Measurements from ENCODE around the gene HCFC1R1.
"Not testable (repeated sequence)": the region's sequence is repeated elsewhere in the genome, so short reads cannot be mapped to it uniquely, and the experiment has no call there.

The HCFC1R1 gene

DNA sequence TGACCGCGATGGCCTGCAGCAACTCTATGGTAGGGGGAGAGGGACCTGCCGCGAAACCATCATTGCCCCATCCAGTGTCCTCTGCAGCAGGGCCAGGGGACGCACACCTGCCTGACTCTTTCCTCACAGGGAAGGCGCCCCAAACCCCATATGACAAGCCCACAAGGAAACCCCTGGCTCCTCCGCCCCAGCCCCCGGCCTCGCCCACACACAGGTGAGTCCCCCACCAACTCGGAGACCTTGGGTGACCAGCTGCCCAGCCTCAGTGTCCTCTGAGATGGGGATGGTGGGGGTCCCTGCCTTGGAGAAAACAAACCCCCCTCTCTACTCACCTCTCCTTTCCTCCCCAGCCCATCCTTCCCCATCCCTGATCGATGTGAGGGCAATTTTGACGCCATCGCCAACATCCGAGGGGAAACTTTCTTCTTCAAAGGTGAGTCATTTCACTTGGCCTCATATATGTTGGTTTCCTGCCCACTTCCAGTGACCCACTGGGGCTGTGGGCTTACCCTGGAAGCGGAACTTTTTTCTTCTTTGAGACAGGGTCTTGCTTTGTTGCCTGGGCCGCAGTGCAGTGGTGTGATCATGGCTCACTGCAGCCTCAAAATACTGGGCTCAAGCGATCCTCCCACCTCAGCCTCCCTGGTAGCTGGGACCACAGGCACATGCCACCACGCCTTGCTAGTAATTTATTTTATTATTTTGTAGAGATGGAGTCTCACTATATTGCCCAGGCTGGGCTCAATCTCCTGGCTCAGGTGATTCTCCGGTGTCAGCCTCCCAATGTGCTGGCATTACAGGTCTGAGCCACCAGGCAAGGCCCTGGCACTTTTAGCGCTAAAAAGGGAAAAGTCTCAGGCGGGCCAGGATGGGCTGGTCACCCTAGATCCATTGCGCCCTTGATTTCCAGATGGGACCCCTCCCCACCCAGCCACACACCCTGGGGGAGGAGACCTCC lies 33.7 kb upstream of the HCFC1R1 start:
- in situ Hi-C loops (cut with MboI; ENCODE audit: low sequenced_read_pairs): no loop called here

DNA sequence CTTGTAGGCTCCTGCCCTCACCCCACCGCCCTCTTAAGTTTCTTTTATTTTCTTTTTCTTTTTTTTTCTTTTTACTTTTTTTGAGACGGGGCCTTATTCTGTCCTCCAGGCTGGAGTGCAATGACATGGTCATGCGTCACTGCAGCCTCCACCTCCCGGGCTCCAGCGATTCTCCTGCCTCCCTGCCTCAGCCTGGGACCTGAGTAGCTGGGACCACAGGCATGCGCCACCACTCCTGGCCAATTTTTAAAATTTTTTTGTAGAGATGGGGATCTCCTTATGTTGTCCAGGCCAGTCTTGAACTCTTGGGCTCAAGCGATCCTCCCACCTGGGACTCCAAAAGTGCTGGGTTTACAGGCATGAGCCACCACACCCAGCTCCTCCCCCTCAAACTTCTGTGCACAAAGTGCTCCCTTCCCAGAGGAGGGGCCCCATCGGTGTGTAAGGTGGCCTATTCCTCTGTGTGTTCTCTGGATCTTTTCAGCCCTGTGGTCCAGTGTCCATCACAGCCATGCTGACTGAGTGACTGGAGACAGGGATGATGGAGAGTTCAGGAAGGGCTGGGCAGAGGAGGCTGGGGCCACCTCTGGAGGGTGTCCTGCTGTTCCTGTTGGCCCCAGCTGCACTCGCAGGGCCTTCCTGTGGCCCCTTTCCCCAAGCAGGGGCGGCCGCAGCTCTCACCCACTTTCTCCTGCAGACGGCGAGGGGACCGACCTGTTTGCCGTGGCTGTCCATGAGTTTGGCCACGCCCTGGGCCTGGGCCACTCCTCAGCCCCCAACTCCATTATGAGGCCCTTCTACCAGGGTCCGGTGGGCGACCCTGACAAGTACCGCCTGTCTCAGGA lies 32.8 kb upstream of the HCFC1R1 start:
- in situ Hi-C loops (cut with MboI; ENCODE audit: low sequenced_read_pairs): no loop called here

DNA sequence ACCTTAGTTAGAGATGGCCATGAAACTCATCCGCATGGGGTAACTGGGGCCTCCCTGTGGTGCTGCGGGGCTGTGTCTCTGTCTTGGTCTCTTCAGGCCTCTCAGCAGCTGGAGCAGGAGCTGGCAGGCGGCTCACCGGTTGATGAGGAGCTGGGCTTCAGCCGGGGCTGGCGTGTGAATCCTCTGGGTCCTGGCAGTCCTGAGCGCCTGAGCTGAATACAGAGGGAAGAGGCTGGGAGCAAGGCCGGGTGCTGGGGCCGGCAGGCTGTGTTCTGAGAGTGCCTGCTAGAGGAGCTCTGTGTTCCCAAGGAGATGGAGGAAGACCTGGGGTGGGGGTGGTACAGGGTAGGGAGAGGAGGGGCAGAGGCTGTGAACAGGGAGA lies 32.0 kb upstream of the HCFC1R1 start:
- in situ Hi-C loops (cut with MboI; ENCODE audit: low sequenced_read_pairs): not testable (repeated sequence)

DNA sequence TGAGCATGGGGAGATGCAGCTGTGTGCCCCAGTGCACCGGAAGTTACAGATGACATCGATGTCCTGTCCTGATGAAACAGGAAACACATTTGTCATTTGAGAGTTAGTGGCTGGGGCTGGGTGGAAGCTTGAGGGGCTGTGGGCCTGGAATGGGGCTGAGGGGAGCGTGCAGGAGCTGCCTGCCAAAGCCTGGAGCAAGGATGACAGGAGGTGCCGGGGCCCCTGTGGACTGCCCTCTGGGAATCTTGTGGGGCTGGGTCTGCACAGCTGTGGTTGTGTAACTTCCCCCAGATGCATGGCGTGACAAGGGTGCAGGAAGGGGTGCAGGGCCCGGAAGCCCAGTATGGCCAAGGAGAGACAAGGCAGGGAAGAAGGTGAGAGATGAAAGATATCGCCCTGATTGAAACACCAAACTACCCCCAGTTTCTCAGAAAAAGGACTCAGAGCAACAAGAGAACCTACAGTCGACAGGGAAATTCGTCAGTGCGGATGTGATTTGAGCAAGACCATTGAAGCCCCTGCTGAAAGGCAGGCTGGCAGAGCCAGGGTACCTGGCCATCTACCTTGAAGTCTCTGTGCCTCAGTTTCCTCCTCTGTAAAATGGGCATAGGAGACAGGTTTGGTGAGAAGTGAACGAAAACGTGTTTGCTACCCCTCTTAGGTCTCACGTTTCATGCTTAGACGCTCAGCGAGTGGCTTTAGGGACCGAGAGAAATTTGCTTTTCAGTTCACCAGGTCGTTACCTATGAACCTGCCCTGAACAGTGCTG lies 31.4 kb upstream of the HCFC1R1 start:
- in situ Hi-C loops (cut with MboI; ENCODE audit: low sequenced_read_pairs): no loop called here

DNA sequence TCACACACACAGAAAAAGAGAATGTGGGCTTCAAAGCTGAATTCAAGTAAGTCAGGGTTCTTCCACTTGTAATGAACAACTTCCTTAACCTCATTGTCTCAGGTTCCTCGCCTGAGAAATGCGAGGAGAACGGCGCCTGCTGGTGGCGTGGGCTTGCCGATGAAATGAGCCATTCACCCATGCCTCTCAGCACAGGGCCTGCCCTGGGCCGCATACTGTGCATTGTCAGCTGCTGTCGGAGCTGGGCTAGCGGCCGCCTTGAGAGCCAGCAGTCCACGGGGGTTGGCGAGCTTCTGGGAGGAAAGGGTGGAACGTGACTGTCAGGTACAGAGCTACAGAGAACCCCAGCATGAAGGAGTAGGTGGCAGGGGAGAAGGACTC lies 29.6 kb upstream of the HCFC1R1 start:
- in situ Hi-C loops (cut with MboI; ENCODE audit: low sequenced_read_pairs): not testable (repeated sequence)

DNA sequence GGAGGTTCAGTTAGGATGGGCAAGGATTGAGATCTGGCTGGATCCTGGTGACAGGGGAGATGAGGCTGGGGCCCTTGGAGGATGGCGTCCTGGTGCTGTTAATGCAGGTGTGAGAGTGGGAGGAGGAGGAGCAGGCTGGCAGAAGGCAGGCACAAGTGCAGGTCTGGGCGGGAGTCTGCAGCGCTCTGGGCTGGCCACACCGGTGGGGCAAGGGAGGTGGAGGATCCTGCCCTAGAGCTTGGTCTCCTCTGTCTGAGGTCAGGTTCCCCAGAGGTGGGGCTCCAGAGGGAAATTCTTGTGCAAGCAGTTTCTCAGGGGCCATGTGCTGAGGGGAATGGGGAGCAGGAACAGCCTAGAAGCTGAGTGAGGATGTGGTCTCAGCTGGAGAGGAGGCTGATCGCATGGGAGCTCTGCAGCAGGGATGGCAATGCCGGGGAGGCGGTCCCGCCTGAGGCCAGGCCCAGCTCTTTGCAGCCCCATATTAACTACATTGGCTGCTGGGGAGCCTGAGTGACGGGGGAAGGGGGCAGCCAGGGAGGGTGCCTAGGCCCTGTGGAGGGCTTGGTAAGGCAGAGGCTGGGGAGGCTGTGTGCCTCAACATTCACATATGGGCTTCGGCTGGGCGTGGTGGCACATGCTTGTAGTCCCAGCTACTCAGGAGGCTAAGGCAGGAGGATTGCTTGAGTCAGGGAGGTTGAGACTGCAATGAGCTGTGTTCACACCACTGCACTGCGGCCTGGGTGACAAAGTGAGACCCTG lies 29.0 kb upstream of the HCFC1R1 start:
- in situ Hi-C loops (cut with MboI; ENCODE audit: low sequenced_read_pairs): not testable (repeated sequence)

DNA sequence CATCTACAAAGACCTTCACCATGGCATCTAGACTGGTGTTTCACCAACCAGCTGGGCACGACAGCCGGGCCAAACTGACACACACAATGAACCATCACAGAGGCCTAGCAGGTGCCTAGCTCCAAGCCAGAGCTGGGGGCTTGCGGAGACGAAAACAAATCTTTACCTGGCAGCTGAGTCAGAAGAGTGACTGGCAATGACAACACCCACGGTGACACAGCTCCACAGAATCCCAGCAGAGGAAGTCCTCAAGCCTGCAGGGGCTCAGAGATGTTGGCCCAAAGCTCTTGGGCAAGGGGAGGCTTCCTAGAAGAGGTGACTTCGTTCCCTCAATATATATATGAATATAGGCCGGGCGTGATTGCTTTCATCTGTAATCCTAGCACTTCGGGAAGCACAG lies 27.8 kb upstream of the HCFC1R1 start:
- in situ Hi-C loops (cut with MboI; ENCODE audit: low sequenced_read_pairs): no loop called here

DNA sequence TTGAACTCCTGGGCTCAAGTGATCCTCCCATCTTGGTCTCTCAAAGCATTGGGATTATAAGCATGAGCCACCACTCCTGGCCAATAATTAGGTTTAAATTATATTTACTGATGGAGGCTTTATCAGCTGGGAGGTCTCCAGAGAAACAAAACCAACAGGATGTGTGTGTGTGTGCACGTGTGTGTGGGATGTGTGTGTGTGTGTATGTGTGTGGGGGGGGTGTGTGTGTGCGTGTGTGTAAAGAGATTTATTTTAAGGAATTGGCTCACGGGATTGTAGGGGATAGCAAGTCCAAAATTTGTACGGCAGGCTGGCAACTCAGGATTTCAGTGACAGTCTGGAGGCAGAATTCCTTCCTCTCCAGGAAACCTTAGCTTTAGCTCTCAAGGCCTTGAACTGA lies 27.3 kb upstream of the HCFC1R1 start:
- in situ Hi-C loops (cut with MboI; ENCODE audit: low sequenced_read_pairs): no loop called here

DNA sequence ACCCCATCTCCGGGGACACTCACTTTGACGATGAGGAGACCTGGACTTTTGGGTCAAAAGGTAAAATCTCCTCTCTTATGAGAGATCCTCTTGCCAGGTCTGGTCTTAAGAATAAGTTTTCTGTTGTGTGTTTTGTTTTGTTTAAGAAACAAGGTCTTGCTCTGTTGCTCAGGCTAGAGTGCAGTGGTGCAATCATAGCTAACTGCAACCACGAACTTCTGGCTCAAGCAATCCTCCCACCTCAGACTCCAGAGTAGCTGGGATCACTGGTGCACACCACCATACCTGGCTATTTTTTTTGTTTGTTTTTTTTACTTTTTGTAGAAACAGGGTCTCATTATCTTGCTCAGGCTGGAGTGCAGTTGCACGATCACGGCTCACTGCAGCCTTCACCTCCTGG lies 26.7 kb upstream of the HCFC1R1 start:
- in situ Hi-C loops (cut with MboI; ENCODE audit: low sequenced_read_pairs): no loop called here

DNA sequence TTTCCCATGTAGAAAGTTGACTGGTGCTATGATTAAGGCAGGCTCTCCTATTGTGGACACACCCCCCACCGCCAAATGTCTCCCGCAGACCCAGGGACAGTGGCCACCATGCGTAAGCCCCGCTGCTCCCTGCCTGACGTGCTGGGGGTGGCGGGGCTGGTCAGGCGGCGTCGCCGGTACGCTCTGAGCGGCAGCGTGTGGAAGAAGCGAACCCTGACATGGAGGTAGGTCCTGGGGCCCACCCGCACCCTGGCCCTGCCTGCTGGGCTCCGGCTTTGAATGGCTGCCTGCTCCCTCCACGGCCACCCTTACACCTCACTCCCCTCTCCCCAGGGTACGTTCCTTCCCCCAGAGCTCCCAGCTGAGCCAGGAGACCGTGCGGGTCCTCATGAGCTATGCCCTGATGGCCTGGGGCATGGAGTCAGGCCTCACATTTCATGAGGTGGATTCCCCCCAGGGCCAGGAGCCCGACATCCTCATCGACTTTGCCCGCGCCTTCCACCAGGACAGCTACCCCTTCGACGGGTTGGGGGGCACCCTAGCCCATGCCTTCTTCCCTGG lies 26.3 kb upstream of the HCFC1R1 start:
- in situ Hi-C loops (cut with MboI; ENCODE audit: low sequenced_read_pairs): no loop called here

DNA sequence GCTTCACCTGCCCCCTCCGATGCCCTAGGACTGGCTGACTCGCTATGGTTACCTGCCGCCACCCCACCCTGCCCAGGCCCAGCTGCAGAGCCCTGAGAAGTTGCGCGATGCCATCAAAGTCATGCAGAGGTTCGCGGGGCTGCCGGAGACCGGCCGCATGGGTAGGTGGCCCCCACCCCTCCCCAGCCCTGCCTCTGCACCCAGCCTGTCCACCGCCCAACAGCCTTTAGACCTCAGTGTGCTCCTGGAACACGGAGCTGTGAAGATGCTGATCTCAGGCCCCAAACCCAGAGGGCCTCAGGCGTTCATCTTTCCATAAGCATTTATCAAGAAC lies 23.6 kb upstream of the HCFC1R1 start:
- in situ Hi-C loops (cut with MboI; ENCODE audit: low sequenced_read_pairs): no loop called here

DNA sequence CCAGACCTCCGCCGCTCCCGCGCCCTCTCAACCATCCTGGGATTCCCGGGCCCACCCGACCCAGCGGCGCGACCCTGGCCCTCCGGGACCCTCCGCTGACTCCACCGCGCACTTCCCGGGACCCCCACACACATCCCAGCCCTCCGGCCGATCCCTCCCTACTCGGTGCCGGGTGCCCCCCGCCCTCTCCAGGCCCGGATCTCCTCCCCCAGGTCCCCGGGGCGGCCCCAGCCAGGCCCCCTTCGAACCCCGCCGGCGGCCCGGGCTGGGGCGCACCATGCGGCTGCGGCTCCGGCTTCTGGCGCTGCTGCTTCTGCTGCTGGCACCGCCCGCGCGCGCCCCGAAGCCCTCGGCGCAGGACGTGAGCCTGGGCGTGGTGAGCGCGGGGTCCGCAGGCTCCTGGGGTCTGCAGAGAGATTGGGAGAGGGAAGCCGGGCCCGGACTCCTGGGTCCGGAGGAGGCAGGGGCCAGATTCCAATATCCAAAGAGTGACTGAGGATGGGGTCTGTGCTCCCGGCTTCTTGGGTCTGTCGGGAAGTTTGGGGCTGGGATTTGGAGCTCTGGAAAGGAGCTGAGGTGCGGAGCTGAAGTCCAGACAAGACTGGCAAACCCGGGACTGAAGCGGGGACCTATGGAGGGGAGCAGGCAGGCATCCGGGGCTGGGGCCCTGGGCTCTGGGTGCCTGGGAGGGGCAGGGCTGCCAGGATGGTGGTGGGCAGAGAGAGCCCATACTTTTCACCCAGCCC lies 23.1 kb upstream of the HCFC1R1 start:
- in situ Hi-C loops (cut with MboI; ENCODE audit: low sequenced_read_pairs): no loop called here

DNA sequence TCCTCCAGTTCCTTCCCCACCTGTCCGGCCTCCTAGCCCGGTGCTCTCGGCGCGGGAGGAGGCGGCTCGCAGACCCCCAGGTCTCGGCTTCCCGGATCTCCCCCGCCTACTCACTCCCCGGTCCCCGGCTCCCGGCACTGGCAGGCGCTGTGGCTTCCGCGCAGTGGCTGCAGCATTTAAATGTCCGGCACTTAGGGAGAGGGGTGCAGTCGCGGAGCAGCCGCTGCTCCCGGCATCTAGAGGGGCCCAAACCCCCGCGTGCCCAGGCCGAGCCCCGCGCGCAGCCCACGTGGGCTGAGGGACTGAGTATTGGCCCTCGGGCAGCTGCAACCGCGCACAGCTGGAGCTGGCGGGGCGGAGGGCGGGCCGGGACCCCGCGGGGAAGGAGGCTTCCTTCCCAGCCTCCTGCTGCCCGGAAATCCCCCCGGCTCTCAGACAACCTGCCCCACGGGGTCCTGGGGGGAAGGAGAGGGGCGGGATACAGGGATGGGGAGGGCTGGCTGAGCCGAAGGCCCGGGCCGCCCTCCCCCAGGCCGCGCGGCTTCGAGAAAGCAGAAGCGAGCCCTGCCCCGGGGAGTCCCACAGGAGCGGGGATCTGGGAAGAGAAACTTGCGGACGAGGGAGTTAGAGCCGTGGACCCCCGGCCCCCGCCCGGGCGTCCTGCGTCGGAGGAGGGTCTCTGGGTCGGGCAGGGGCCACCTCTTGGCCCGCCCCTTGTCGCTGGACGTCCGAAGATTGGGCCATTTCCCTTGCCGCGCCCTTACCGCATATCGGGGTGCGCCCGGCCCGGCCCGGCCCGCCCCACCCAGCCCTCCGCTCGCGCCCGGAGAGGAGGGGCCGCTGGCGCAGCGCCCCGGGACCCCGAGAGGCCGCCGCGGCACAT lies 22.3 kb upstream of the HCFC1R1 start, which contains the start of gene MMP25:
TSS of gene MMP25 (plus strand) at position 804 of the 883 bp plus-strand sequence. CDS start 357 bp downstream, outside the sequence.
- in situ Hi-C loops (cut with MboI; ENCODE audit: low sequenced_read_pairs): no loop called here

DNA sequence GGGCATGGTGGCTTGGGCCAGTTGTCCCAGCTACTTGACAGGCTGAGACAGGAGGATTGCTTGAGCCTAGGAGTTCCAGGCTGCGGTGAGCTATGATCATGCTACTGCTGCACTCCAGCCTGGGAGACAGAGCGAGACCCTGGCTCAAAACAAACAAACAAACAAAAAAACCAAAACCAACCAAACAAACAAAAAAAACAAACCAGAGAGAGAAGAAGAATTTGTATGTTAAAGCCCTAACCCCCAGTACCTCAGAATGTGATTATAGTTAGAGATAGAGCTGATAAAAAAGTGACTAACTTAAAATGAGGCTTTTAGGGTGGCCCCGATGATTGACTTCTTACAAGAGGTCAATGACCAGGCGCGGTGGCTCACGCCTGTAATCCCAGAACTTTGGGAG lies 21.0 kb upstream of the HCFC1R1 start:
- in situ Hi-C loops (cut with MboI; ENCODE audit: low sequenced_read_pairs): no loop called here

DNA sequence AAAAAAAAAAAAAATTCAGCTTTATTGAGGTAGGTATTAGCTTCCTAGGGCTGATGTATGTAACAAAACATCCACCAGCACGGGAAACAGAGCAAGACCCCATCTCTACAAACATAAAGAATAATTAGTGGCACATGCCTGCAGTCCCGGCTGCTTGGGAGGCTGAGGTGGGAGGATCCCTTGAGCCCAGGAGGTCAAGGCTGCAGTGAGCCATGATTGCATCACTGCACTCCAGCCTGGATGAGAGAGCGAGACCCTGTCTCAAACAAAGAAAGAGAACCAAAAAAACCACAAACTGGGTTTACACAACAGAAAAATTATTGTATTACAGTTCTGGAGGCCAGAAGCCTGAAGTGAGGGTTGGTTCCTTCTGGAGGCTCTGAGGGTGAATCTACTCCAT lies 18.6 kb upstream of the HCFC1R1 start:
- in situ Hi-C loops (cut with MboI; ENCODE audit: low sequenced_read_pairs): no loop called here

DNA sequence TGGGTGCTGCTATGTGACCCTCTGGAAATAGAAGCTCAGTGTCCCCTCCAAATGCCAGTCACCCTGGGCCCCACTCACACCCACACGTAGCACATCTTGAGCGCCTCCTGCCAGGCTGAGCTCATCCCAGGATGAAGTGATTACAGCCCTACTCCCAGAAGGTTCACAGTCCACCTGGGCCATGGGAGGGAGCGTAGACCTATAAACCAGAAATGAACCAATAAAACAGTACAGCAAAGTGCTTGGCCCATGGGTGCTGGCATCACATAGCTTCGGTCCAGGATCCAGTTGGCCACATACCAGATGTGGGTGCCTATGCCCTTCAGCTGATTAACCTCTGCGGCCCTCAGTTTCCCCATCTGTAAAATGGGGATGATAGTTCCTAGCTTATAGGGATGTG lies 15.2 kb upstream of the HCFC1R1 start:
- in situ Hi-C loops (cut with MboI; ENCODE audit: low sequenced_read_pairs): no loop called here

DNA sequence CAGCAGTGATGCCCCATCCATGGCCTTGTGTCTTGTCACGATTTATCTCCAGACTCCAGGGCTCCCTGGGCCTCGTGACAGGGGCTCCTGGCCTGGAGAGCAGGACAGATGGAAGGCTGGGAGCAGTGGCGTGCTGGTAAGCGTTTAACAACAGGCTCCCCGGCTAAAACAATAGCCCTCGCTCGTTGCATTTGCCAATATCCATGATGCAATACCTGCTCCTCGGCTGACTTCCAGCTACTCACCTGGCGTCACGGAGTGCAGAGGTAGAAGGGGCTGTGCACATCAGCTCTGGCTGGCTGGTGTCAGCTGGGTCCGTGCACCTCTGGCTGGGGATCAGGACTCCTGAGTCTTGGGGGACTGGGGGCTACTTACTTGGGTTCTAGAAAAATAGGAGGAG lies 14.5 kb upstream of the HCFC1R1 start:
- in situ Hi-C loops (cut with MboI; ENCODE audit: low sequenced_read_pairs): no loop called here

DNA sequence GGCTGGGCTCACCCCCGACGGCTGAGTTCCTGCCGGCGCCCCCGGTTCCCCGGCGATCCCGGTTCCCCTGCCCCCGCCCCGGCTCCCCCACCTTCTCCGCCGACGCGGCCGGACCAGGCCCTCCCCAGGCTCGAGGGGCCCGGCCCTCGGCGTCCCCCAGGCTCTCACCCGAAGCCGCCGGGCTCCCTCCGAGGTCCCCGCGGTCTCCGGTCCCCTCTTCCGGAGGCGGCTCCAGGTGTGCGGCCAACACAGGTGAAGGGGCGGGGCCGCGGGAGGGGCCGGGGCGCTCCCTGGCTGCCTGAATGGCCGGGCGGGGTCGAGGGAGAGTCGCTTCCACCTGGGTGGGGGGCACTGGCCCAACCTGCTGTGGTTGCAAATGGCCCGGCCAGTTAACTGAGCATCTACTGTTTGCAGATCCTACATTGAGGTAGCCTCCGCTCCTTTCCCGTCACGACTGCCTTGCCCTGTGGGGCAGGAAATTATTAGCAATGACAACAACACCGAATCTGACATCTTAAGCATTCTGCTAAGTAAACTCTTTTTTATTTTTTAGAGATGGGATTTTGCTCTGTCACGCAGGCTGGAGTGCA lies 13.1 kb upstream of the HCFC1R1 start, which contains the start of gene BICDL2:
TSS of gene BICDL2 (minus strand) at position 219 of the 590 bp plus-strand sequence. CDS start 1,448 bp downstream, outside the sequence.
- in situ Hi-C loops (cut with MboI; ENCODE audit: low sequenced_read_pairs): no loop called here

Measured in hTERT RPE-1 (cell line).